DOHH2 (cell line): Measurements from ENCODE around the gene THEM5.

ENCODE experiments used
- H3F3A ChIP-seq: fragments of 200-600 bp; sonication (generic), shearing (Covaris generic); 2 replicates; pipeline ENCODE4 v1.6.0; 2016; ENCODE audit warnings: antibody characterized with exemption, mild to moderate bottlenecking; ENCODE audit not compliant: control insufficient read depth, insufficient read depth
- H3K27ac ChIP-seq: fragments of 200-600 bp; sonication (generic); 2 replicates; pipeline ENCODE4 v1.5.1; 2014; ENCODE audit warnings: low read depth, mild to moderate bottlenecking, low read length, moderate library complexity
- H3K27me3 ChIP-seq: fragments of 200-600 bp; sonication (generic); 2 replicates; pipeline ENCODE4 v1.6.1; 2014; ENCODE audit warnings: mild to moderate bottlenecking, low read length, mixed read lengths; ENCODE audit not compliant: control insufficient read depth
- H3K36me3 ChIP-seq: fragments of 200-600 bp; sonication (generic); 2 replicates; pipeline ENCODE4 v1.6.1; 2014; ENCODE audit warnings: mild to moderate bottlenecking, low read length, moderate library complexity, mixed read lengths; ENCODE audit not compliant: control insufficient read depth
- H3K4me1 ChIP-seq: fragments of 200-600 bp; sonication (generic); 2 replicates; pipeline ENCODE4 v1.6.1; 2014; ENCODE audit warnings: mild to moderate bottlenecking, low read length, mixed read lengths; ENCODE audit not compliant: control insufficient read depth
- H3K4me2 ChIP-seq: fragments of 200-600 bp; sonication (generic); 2 replicates; pipeline ENCODE4 v1.6.0; 2014; ENCODE audit warnings: mild to moderate bottlenecking, low read length, moderate library complexity
- H3K4me3 ChIP-seq: fragments of 200-600 bp; sonication (generic); 2 replicates; pipeline ENCODE4 v1.5.1; 2014; ENCODE audit warnings: mild to moderate bottlenecking, low read length, mixed read lengths
- H3K79me2 ChIP-seq: fragments of 200-600 bp; sonication (generic); 2 replicates; pipeline ENCODE4 v1.6.1; 2014; ENCODE audit warnings: mild to moderate bottlenecking, low read length, mixed read lengths; ENCODE audit not compliant: control insufficient read depth
- H3K9me2 ChIP-seq: fragments of 200-600 bp; sonication (generic); replicated peaks from 2 replicates; pipeline ENCODE4 v1.6.1; 2014; ENCODE audit warnings: mild to moderate bottlenecking, low read length, mixed read lengths; ENCODE audit not compliant: control insufficient read depth
- H3K9me3 ChIP-seq: fragments of 200-600 bp; sonication (generic); 2 replicates; pipeline ENCODE4 v1.6.1; 2014; ENCODE audit warnings: antibody characterized with exemption, low read length, mixed read lengths; ENCODE audit not compliant: control insufficient read depth, insufficient read depth
- H4K20me1 ChIP-seq: fragments of 200-600 bp; sonication (generic); 2 replicates; pipeline ENCODE4 v1.6.0; 2014; ENCODE audit warnings: low read depth, mild to moderate bottlenecking, antibody characterized with exemption, low read length, moderate library complexity; ENCODE audit not compliant: control insufficient read depth, insufficient read depth
- CTCF ChIP-seq: fragments of 200-600 bp; sonication (generic); IDR thresholded peaks from one replicate; pipeline ENCODE4 v1.5.1; 2014; ENCODE audit warnings: antibody characterized with exemption, mild to moderate bottlenecking, low read depth, low read length; ENCODE audit not compliant: poor library complexity, severe bottlenecking
- EZH2phosphoT487 ChIP-seq: fragments of 200-600 bp; sonication (generic); IDR thresholded peaks from 2 replicates; pipeline ENCODE4 v1.6.1; 2017; ENCODE audit warnings: borderline replicate concordance, mild to moderate bottlenecking, antibody characterized with exemption, low read length, moderate library complexity, mixed read lengths

The THEM5 gene

GRCh38 chr1:151809985-151810556 is 43.4 kb downstream of the THEM5 start:
- Histone ChIP-seq H3K36me3 (no peaks in the 10 kb centered on the region), H3K9me2 (no peaks in the 10 kb centered on the region), H3K27ac (no peak overlapping the region), H3K4me3 (no peak overlapping the region), H3K27me3 (peaks cover 7% of the 10 kb centered on the region), H4K20me1 (no peaks in the 10 kb centered on the region), H3K4me2 (no peak overlapping the region), H3K9me3 (no peaks in the 10 kb centered on the region), H3F3A (no peaks in the 10 kb centered on the region), H3K4me1 (peaks cover under 1% of the 10 kb centered on the region; the same call in 1 of the 2 replicates), H3K79me2 (no peaks in the 10 kb centered on the region)
- TF ChIP-seq EZH2phosphoT487: no peak
- no peak for TF ChIP-seq CTCF

GRCh38 chr1:151809290-151809984 is 44.1 kb downstream of the THEM5 start:
- TF ChIP-seq EZH2phosphoT487 (no peak), CTCF (no peak)
- no peaks in the 10 kb centered on the region for H3K79me2 ChIP-seq
- H3K27me3 ChIP-seq: peaks cover 7% of the 10 kb centered on the region
- H3K36me3 ChIP-seq: no peaks in the 10 kb centered on the region
- H3F3A ChIP-seq: no peaks in the 10 kb centered on the region
- no peaks in the 10 kb centered on the region for H3K9me2 ChIP-seq
- H3K4me2 ChIP-seq: no peak overlapping the region
- H3K4me3 ChIP-seq: no peak overlapping the region
- H3K9me3 ChIP-seq: no peaks in the 10 kb centered on the region
- no peaks in the 10 kb centered on the region for H4K20me1 ChIP-seq
- H3K4me1 ChIP-seq: peaks cover 7% of the 10 kb centered on the region
- no peak overlapping the region for H3K27ac ChIP-seq

GRCh38 chr1:151807766-151808165 is 45.7 kb downstream of the THEM5 start:
- Histone ChIP-seq H3K36me3 (no peaks in the 10 kb centered on the region), H3K9me2 (no peaks in the 10 kb centered on the region), H3K9me3 (no peaks in the 10 kb centered on the region), H3K79me2 (no peaks in the 10 kb centered on the region), H3K4me2 (no peak overlapping the region), H4K20me1 (no peaks in the 10 kb centered on the region), H3K27ac (no peak overlapping the region), H3K4me3 (no peak overlapping the region), H3F3A (no peaks in the 10 kb centered on the region), H3K27me3 (peaks cover 10% of the 10 kb centered on the region), H3K4me1 (peaks cover 13% of the 10 kb centered on the region)
- TF ChIP-seq EZH2phosphoT487: no peak
- TF ChIP-seq CTCF: no peak
